ENCODE measurements around the gene ACO2.

The ACO2 gene

DNA sequence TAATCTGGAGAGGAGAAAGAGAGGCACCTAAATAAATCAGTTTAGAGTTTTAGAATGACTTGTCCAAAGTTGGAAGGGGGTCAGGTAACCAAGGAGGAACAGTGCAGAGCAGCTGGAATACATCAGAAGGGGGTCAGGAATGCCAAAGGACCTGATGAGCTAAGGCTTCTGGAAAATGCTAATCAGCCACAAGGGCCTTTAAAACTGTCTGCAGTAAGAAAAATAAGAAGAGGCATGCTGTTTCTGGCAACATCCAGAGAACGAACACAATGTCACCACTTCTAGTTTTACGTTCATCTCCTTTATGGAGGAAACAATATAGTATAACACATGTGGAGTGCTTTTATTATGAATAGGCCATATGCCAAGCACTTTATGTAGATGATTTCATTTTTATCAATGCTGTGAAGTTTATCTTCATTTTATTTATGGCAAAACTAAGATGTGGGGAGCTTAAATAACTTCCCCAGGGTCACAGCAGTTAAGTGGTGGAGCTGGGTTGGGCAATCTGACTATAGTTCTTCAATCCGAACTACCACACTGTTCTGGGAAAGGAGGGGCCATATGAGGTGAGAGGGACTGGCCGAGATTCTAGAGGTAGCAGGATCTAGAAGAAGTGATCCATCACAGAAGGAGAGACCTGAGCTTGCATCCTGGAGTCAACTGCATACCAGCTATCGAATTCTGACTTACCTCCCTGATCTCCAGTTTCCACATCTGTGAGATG lies 22.6 kb downstream of the ACO2 start:
- no peak for DNase-seq (ENCODE audit: low spot score)

DNA sequence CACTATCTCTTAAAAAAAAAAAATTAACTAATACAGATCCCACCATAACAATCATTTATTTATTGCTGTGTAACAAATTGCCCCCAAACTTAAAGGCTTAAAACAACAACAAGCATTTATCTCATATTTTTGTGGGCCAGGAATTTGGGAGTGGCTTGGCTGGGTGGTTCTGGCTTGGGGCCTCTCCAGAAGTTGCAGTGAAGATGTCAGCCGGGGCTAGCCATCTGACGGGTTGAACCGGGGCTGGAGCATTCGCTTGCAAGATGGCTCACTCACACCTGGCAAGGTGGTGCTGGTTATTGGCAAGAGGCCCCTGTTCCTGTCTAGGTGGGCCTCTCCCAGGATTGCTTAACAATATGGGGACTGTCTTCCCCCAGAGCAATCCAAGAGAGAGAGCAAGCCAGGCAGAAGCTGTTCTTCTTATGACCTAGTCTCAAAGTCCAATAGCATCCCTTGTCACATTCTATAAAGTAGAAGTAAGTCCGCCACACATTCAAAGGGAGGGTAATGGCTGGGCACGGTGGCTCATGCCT lies 29.5 kb downstream of the ACO2 start:
- no peak for DNase-seq (ENCODE audit: low spot score)

DNA sequence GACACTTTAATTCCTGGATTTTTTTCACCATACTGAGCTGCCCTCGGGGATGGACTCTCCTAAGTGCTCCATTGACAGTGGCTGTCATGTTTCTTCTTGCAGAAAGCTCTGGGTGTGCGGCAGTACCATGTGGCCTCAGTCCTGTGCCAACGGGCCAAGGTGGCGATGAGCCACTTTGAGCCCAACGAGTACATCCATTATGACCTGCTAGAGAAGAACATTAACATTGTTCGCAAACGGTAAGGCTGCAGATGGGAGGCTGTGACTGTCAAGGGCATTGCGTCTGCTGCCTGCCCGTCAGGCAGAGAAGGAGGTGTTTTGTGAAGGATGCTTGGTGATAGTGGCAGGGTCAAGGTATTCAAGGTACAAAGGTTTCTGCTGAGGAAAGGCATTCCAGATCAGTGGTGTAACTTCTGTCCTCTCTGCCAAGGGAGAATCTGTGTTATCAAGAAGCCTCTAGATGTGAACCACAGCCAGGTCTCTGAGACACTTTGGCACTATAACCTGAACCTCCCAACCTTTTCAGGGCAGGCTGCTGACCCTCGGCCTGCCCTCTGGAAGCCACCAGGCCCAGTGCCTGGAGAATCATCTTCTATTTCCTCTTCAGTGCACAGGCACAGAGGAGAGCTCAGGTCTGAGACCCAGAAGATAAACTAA lies 30.8 kb downstream of the ACO2 start:
- no peak for DNase-seq (ENCODE audit: low spot score)

DNA sequence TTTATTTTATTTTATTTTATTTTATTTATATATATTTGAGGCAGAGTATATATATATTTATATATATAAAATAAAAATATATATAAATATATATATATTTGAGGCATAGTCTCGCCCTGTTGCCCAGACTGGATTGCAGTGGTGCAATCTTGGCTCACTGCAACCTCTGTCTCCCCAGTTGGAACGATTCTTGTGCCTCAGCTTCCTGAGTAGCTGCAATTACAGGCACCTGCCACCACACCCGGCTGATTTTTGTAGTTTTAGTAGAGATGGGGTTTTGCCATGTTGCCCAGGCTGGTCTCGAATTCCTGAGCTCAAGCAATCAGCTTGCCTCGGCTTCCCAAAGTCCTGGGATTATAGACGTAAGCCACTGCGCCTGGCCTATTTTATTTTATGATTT lies 31.4 kb downstream of the ACO2 start:
- DNase-seq (ENCODE audit: low spot score) = no peak

DNA sequence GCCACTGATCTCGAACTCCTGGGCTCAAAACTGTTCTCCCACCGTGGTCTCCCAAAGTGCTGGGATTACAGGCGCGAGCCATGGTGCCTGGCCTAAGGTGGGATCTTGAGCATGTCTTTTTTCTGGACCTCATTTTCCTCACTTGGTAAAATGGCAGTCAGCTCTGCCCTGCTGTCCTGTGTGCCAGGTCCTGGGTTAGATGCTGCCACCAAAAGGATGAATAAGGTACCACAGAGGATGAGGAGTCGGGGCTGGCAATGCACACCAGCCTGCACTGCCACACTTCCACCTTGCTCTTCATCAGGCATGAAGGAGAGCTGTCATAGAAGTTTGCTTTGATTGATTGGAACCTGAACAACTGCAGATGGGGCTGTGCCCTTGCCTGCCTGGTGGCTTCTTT lies 32.3 kb downstream of the ACO2 start:
- peak; percentile 6 for DNase-seq (ENCODE audit: low spot score)

DNA sequence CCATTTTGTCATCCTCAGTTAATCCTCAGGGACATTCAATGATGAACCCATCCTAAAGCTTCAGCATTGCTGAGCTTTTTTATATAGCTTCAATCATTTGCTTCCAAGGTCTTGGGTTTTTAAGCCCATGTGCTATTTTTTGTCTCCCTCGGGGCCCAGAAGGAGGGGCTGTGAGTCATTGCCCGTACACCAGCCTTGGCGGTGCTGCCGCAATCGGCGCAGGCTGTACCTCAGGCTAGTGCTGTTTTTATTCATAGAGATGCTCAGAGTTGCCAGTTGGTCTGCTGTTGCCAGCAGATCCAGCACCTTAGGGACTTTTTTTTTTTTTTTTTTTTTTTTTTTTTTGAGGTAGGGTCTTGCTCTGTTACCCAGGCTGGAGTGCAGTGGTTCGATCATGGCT lies 35.5 kb downstream of the ACO2 start:
- no peak for DNase-seq (ENCODE audit: low spot score)

DNA sequence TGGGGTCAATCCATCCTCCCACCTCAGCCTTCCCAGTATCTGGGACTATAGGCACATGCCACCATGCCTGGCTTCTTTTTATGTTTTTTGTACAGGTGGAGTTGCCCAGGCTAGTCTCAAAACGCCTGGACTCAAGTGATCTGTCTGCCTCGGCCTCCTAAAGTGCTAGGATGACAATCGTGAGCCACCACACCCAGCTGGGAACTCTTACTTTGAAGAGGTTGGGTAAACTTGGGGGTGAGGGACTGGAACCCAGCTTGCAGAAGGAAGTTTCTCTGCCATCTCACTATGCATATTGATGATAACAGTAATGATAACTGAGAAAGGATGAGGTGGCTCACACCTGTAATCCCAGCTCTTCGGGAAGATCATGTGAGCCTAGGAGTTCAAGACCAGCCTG lies 35.9 kb downstream of the ACO2 start:
- DNase-seq (ENCODE audit: low spot score) = no peak

DNA sequence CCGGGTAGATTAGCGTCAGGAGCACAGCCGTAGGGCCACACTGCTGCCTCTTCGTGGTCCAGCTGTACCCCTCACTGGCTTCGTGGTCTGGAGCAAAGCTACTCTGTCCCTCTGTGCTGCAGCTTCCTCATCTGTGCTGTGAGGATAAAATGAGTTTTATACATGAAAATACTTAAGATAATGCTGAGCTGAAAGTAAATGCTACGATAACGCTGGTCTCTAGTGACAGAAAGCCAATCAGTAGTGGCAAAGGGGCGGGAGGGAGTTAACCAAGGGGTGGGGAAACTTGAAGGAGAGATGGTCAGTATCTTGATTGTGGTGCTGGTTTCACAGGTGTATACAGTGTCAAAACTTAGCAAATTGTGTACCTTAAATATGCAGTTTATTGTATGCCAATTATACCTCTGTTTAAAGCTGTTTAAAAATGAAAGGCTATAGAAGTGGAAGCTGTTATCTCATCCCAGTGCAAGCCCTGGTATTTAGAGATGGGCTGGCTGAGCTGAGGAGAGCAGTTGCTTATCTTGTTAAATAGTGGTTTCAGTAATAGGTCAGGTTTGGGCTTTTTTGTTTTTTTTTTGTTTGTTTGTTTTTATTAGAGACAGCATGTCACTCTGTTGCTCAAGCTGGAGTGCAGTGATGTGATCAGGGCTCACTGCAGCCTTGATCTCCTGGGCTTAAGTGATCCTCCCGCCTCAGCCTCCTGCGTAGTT lies 36.7 kb downstream of the ACO2 start:
- no peak for DNase-seq (ENCODE audit: low spot score)

DNA sequence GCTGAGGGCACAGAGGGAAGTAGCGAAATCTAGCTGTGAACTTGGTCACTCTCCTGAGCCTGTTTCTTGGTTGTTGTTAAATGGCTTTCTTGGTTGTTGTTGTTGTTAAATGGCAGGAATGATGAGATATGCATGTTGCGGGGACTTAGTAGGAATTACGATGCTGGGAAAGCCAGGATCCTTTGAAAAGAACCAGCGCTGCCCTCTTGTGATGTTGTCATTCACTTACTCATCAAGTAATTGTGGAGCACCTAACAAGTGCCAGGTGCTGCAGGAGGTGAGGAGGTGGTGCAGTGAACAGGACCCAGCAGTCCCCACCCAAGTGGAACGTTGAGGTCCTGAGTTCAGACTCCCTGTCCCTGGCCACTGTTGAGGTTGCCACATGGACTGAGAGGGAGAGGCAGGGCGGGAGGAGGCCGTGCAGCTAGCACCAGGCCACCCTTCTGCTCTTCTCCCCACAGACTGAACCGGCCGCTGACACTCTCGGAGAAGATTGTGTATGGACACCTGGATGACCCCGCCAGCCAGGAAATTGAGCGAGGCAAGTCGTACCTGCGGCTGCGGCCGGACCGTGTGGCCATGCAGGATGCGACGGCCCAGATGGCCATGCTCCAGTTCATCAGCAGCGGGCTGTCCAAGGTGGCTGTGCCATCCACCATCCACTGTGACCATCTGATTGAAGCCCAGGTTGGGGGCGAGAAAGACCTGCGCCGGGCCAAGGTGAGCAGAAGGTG lies 38.6 kb downstream of the ACO2 start:
- no peak for DNase-seq (ENCODE audit: low spot score)

DNA sequence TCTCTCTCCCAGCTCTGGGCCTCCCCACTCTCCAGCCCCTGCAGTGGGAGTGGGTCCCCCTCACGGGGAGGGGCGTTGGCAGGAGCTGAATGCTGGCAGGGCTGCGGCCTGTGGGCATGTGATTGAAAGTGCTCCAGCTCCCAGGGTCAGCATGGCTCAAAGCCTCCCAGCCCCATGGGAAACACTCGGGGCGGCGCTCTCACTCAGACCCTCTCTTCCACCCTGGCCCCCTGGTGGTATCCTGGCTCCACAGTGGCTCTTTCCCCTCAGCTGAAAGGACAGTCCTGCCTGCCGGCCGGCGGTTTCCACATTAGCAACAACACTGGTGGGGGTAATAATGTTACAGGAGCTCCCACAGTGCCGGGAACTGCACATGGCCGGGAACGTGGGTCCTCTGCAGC lies 39.9 kb downstream of the ACO2 start:
- DNase-seq (ENCODE audit: low spot score) = no peak

DNA sequence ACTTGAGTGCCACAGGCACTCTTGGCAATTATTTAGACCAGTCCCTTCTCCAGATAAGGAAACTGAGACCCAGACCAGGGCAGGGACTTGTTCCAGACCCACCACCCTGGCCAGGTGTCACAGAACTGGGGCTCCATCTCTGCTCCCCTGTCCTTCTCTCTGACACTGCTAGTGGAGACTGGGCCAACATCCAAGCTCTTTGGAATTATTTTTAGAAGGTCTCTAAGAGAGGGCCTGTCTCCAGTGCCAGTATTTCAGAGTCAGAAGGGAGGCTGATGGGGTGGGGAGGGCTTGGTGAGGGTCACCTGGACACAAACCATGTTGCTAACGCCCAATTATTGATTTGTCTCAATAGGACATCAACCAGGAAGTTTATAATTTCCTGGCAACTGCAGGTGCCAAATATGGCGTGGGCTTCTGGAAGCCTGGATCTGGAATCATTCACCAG lies 42.6 kb downstream of the ACO2 start:
- no peak for DNase-seq (ENCODE audit: low spot score)

DNA sequence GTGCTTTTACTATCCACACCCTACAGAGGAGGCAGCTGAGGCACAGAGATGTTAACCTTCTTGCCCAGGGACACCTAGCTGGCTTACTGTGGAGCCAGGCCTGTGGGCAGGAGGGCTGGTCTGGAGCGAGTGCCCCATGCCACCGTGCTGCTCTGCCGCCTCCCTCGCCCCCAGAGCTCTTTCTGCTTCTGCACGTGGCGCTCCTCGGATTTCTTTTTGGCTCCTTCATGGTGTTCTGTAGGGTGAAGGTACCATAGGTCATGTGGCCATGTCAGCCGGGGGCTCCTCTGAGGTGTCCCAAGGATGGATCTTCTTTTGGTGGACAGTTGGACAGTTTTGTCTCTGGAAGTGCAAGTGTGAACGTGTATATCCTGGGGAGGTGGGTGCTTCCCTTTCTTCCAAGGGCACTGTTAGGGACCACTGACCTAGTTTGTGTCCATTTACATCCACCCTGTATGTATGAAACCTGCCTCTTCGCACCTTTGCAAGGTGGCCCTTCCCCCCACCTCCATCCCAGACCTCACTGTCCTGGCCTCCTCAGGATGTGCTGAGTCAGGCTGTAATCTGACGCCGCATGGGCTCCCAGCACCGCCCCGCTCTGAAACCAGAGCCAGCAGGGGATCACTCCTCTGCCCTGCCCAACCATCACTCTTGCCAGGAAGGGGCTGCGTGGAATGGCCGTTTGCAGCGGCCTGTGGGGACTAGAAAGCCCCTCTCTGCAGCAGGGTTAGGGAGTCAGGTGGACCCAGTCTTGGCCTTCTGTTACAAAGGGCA lies 43.7 kb downstream of the ACO2 start:
- no peak for DNase-seq (ENCODE audit: low spot score)

DNA sequence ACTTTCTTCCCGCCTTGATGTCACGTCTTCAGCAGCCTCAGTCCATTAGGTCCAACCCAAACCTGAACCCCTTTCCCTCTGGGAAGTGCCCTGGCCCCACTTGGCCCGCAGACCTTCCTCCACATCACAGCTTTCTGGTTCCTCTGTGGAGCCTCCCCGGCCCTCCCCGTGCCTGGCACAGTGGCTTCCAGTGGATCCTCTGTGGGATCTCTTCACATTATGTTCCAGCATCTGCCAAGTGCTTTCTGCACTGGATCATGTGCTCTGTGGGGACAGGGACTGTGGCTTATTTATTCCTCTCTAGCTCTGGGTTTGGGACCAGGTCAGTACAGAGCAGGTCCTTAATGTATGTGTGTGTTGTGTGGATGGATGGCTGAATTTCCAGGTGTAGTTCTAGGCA lies 44.5 kb downstream of the ACO2 start:
- DNase-seq (ENCODE audit: low spot score) = no peak

DNA sequence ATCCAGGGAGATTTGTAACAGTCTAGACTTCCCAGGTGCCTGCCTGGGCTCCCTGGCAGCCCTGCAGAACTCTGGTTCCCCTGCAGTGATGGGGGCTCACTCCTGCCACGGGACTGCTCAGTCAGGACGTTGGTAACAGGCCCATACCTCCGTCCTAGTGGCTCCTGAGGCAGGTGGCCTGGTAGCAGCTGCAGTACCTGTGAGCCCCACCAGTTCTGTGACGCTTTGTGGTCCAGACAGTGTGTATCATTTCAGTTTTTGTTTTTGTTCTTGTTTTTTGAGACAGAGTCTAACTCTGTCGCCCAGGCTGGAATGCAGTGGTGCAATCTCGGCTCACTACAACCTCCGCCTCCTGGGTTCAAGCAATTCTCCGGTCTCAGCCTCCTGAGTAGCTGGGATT lies 47.5 kb downstream of the ACO2 start:
- DNase-seq (ENCODE audit: low spot score) = no peak

DNA sequence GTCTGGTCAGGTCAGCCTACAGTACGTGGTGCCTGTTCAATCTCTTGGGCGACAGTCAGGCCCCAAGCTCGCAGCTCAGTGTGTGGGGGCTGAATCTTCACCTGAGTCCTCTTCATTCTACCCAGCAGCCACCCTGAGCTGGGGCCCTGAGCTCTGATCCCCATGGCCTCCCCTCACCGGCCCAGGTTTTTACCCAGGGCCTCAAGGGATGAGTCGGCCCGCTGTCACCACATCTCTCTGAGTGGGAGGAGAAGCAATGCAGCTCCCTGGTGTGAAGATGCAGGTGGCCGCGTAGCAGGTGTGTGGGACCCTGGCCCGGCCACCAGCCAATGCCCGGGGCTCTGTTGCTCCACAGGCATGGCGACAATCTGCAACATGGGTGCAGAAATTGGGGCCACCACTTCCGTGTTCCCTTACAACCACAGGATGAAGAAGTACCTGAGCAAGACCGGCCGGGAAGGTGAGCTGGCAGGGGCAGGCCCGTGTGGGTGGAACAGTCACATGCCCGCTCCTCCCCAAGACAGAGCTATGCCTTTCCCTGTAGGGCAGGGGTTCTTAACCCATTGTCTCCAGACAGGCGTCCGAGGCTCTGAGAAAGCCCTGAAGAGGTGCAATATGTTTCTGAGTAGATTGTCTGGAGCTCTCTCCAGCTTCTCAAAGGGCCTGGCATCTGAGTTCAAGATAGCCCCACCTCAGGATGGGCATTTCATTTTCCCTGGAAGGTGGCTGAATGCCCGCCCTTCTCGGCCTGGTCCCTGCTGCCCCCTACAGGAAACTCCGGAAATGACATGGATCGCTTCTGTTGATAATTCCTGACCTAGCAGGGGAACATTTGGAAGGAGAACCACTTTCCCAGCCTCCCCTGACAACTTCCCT lies 48.5 kb downstream of the ACO2 start:
- DNase-seq (ENCODE audit: low spot score) = peak; percentile 32

DNA sequence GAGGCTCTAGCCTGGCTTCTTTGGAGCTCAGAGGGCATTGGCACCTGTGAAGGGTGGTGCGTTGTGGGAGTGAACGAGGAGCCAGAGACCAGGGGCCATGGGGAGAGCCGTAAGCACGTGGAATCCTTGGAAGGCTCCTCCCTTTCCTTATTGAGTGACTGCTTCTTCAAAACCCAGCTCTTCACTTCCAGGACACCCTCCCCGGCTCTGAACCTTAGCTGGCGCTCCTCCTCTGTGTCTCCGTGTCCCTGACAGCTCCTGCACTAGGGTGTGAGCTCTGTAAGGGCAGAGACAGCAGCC lies 49.1 kb downstream of the ACO2 start:
- no peak for DNase-seq (ENCODE audit: low spot score)

DNA sequence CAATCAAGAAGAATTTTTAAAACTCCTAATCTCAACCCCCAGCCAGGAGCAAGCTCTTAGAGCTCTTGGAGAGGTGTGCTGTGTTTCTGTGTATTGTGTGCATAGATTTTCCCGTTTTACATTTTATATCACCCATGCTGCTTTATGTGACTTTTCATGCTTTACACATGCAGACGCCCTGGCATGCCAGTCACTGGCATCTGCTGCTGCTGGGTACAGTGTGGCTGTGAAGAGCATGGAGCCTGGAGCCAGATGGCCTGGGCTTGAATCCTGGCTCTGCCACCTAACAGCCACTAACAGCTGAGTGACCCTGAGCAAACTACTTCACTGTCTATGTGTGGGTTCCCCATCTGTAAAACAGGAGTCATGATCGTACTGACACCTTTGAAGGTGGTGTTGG lies 52.2 kb downstream of the ACO2 start:
- DNase-seq (ENCODE audit: low spot score) = no peak

DNA sequence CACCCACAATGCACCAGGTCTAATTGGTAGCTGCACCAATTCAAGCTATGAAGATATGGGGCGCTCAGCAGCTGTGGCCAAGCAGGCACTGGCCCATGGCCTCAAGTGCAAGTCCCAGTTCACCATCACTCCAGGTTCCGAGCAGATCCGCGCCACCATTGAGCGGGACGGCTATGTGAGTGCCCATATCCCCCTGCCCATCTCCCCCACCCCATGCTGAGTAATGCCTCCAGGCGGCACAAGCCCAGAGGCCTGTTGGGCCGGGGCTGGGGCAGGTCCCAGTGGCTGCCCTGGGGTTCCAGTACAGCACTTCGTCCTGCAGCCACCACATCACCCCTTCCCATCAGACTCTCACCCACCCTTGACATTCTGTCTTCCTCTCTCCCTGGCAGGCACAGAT lies 53.9 kb downstream of the ACO2 start:
- no peak for DNase-seq (ENCODE audit: low spot score)

DNA sequence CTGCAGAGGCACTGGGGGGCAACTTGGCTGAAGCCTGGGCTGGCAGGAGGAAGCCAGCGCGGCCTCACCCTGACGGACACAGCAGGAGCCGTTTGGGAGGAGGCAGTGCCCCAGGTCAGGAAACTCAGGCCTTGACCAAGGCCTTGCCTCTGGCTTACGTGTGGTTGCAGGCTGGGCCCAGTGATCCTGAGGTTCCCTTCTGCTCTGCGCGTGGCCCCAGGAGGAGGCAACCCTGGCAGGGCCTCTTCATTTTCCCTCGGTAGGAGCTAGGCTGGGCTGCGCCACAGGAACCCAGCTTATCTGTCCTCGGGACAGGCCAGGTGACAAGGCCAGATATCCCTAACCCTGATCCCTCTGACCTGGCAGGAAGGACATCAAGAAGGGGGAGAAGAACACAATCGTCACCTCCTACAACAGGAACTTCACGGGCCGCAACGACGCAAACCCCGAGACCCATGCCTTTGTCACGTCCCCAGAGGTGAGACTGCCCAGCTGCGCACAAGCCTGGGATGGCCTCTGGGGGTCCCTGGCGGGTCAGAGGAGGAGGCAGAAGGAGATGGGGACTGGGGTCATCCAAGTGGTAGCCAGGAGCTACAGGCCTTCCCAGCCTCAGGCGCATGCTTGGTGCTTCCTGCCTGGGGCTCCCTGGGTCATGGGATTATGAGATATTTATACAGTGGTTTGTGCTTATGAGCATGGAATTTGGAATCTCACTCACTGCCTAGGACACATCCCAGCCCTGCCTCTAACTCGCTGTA lies 54.7 kb downstream of the ACO2 start:
- DNase-seq (ENCODE audit: low spot score) = no peak

DNA sequence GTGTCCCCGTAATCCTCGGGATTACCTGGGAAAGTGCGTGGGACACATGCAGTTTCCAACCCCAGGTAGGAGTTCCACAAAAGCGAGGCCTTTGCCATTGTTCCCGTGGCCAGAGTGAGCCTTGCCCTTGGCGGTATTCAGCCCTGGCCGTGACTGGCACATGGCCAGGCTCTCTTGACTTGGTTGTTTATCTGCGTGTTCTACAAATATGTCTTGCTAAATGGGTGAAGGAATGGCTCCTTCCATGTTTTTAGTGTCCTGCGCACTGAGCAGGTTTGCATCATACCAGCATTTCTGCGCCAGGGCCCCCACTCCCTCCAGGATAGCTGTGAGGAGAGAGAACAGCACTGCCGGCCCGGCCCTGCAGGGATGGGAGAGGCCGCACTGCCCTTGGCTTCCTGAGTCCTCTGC lies 55.3 kb downstream of the ACO2 start:
- no peak for DNase-seq (ENCODE audit: low spot score)

Measured in CD4-positive, alpha-beta T cell treated with Interleukin-15 for 4 hours (primary cell).